DLD1 (cell line): ENCODE measurements around the gene TRIP10.
"Not testable (repeated sequence)": the region's sequence is repeated elsewhere in the genome, so short reads cannot be mapped to it uniquely, and the experiment has no call there.

Experiments
- in situ Hi-C: cut with HindIII; loops from 2 replicates; pipeline ENCODE4 v1.10.0; 2017; ENCODE audit warnings: low sequenced_read_pairs

The TRIP10 gene

GRCh38 chr19:6739390-6739882 is at the start of gene TRIP10:
Gene TRIP10, plus strand, starts transcription at chr19:6739680. Its CDS starts 82 bp downstream, at chr19:6739762.
- in situ Hi-C loops: no loop called here

GRCh38 chr19:6690160-6690885 is 49.2 kb upstream of the TRIP10 start:
- in situ Hi-C loops: no loop called here

DNA sequence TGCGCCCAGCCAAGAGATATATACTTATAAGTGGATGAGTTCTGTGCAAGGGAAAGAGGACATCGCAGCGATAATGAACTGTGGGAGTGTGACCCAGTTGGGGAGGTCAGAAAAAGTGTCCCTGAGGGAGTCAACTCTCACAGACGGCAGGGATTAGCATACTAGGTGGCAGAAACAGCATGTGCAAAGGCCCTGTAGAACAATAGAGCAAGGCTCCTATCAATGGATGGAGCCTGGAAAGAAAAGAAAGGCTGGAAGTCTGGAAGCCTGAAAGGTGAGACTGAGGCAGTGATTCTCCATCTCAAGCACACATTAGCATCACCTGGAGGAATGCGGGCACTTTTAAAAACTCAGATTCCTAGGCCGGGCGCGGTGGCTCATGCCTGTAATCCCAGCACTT is 48.1 kb upstream of the TRIP10 start:
- in situ Hi-C loops: no loop called here

DNA sequence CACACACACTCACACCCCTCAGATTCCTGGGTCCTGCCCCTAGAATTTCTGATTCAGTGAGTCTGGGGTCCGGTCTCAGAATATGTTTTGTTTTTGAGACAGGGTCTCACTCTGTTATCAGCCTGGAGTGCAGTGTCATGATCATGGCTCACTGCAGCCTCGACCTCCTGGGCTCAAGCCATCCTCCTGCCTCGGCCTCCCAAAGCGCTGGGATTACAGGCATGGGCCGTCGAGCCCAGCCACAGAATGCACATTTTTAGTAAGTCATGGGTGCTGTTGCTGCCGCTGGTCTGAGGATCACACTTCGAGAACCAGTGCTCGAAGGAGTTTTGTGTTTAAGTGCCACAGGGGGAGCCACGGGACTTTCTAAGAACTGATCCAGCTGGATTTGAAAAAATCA is 47.5 kb upstream of the TRIP10 start:
- in situ Hi-C loops: no loop called here

DNA sequence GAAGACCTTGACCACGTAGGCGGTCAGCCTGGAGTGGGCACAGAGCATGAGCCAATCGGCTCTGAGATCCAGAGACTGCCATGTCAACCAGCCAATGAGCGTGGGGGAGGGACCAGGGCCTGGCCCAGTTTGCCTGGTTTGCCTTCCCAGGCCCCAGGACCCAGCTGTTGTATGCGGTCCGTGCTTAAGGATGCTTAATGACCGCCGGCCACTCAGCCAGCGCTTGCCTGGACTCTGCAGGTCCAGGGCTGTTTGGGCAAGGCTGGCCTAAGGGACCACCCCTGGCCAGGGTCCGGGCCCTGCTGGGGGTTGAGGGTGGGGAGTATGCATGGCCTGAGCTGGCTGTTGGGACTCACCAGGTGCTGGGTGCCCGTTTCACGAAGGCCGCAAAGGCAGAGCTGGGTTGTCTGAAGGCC is 46.4 kb upstream of the TRIP10 start:
- in situ Hi-C loops: no loop called here

- in situ Hi-C loops: no loop called here
Measured at GRCh38 chr19:6693681-6694080, 45.8 kb upstream of the TRIP10 start.

- in situ Hi-C loops: no loop called here
Measured at GRCh38 chr19:6694147-6694815, 45.2 kb upstream of the TRIP10 start.

DNA sequence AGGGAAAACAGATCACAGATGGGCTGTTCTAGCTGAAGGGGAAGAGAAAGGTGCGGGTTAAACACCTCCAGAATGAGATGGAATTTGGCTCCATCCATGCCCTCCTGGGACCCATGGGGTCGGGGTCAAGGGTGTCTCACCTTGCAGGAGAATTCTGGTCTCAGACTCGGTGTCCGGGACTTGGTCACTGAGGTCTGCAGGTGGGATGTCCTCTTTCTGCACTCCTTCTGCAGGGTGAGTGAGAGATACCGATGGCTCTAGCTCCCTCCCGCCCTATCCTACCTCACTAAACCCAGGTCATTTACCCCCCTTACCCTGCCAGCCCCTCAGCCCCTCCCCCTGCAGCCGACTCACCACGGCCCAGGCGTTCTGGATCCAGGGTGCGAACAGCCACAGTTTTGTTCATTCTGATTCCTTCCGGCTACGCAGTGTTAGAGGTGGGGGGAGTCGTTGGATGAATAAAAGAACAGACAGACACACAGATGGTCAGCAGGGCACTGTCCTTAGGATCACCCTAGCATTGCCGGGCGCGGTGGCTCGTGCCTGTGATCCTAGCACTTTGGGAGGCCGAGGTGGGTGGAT is 43.1 kb upstream of the TRIP10 start:
- in situ Hi-C loops: no loop called here

GRCh38 chr19:6697291-6697690 is 42.2 kb upstream of the TRIP10 start:
- in situ Hi-C loops: no loop called here

DNA sequence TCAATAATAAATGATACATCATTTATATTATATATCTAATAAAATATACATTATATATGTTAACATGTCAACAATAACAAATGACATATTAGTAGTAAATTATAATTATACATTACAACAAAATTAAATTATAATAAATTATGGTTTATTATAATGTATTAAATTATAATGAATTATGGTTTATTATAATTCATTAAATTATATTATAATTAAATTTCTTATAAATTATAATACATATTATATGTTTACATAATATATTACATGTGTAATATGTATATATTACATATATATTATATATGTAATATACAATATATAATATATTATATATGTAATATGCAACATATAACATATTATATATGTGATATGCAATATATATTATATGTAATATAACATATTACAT is 39.5 kb upstream of the TRIP10 start:
- in situ Hi-C loops: no loop called here

DNA sequence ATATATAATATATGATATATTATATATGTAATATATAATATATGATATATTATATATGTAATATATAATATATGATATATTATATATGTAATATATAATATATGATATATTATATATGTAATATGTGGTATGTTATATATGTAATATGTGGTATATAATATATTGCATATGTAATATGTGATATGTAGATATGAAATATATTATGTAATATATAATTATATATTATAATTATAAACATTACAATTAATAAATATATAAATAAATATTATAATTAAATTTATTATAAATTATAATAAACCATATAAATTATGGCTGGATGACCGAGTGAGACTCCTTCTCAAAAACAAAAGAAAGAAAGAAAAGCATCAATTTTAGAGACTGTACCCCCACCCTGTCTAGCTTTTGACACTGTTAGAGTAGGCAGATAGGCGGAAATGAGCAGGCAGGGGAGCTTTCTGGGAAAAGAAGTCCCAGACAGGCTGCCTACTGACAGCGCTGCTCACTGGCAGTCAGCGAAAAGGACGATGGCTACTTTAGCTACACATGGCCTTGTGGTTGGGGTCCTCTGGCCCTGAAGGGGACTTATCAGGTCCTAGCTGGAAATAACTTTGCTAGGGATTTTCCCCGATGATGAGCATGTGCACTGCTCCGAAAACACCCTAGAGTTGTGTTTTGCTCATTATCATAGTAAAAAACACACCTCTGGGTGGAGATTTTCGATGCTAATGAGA is 38.7 kb upstream of the TRIP10 start:
- in situ Hi-C loops: no loop called here

DNA sequence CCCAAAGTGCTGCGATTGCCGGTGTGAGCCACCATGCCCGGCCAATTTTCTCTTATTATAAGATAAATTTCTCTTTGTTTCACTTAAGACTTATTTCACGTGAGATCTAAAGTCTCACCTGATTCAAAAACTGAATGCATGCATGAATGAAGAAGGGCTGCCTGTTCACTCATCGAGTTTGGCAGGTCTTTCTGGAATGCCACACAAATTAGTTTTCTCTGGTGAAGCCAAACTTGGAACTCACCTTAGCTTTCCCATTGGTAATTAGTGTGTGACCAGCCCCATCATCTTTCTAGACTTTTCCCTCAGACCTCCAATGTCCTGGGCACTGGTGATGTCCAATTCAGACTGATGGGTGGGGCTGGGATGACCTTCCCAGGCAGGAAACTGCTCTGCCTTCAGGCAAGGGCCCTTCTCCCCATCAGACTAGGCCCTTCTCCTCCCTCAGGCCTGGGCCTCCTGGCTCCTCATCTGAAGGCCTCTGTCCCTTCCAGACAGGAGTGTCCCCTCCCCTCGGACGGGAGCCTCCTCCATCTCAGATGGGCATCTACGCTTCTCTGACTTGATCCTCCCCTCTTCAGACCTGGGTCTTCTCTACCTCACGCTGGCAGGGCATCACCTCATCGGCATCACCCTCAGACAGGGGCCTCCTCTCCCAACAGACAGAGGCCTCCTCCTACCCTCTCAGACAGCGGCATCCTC is 33.4 kb upstream of the TRIP10 start:
- in situ Hi-C loops: no loop called here

DNA sequence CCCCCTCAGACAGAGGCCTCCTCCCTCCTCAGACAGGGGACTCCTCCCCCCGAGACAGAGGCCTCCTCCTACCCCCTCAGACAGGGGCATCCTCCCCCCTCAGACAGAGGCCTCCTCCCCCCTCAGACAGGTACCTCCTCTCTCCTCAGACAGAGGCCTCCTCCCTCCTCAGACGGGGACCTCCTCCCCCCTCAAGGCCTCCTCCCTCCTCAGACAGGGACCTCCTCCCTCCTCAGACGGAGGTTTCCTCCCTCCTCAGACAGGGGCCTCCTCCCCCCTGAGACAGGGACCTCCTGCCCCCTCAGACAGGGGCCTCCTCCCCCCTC is 32.9 kb upstream of the TRIP10 start:
- in situ Hi-C loops: no loop called here

DNA sequence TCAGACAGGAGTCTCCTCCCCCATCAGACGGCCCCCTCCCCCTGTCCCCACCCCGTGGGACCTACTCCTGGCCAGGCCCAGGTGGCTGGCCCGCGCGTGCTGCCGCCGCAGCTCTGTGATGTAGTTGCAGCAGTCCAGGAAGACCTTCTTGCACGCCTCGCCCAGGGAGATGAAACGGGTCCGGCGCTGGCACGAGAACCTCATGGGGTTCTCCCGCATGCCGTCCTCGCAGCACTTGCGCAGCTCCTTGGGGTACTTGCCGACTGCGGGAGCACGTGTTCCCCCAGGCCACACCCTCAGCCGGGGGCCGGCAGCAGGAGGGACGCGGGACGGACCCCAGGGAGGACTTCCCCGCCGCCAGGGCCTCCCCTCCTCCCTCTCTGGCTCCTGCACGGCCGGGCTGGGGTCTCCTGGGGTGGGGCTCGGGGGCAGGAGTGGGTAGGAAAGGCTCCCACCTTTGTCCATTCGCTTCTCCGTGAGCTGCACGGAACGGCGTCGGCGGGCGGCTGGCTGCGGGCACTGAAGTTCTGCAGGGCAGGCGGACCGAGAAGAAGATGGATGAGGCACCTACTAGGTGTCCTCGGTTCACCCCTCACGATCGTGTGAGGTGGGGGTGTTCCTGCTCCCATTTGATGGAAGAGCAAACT is 32.3 kb upstream of the TRIP10 start:
- in situ Hi-C loops: no loop called here

- in situ Hi-C loops: no loop called here
Measured at GRCh38 chr19:6707658-6708018, 31.8 kb upstream of the TRIP10 start.

DNA sequence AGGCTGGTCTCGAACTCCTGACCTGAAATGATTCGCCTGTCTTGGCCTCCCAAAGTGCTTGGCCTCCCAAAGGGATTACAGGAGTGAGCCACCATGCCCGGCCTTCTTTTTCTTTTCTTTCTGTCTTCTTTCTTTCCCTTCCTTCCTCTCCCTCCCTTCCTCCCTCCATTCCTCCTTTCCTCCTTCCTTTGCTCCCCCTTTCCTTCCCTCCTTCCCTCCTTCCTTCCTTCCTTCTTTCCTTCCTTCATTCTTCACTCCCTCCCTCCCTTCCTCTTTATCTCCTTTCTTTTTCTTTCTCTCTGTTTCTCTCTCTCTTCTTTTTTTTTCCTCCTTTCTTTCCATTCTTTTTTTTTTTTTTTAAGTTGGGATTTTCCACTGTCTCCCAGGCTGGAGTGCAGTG is 31.1 kb upstream of the TRIP10 start:
- in situ Hi-C loops: no loop called here

DNA sequence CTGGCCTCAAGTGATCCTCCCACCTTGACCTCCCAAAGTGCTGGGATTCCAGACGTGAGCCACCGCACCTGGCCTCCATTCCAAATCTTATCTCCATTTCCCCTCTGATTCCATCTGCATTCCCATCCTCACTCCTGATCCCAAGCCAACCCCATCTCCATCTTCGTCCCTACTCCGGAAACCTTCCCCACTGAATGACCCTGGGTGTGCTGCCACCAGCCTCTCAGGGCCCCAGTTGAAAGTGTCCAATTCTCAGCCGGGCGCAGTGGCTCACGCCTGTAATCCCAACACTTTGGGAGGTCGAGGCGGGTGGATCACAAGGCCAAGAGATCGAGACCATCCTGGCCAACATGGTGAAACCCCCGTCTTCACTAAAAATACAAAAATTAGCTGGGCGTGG is 30.6 kb upstream of the TRIP10 start:
- in situ Hi-C loops: not testable (repeated sequence)

DNA sequence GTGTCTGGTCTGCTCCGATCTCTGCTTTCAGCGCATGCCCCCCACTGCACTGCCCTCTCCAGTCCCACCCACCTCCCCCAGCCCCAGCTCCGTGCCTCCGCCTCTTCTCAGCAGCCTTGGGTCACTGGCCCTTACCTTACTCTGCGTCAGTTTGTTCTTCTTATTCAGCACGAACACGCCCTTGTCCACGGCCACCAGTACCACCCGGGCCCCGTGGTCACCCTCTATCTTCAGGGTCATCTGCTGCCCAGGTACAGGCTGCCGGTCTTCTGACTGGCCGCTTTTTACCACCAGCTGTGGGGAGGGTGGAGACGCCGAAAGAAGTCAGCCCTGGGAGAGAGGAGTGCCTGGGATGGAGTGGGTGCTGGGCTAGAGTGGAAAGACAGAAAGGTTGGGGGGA is 29.9 kb upstream of the TRIP10 start:
- in situ Hi-C loops: no loop called here

DNA sequence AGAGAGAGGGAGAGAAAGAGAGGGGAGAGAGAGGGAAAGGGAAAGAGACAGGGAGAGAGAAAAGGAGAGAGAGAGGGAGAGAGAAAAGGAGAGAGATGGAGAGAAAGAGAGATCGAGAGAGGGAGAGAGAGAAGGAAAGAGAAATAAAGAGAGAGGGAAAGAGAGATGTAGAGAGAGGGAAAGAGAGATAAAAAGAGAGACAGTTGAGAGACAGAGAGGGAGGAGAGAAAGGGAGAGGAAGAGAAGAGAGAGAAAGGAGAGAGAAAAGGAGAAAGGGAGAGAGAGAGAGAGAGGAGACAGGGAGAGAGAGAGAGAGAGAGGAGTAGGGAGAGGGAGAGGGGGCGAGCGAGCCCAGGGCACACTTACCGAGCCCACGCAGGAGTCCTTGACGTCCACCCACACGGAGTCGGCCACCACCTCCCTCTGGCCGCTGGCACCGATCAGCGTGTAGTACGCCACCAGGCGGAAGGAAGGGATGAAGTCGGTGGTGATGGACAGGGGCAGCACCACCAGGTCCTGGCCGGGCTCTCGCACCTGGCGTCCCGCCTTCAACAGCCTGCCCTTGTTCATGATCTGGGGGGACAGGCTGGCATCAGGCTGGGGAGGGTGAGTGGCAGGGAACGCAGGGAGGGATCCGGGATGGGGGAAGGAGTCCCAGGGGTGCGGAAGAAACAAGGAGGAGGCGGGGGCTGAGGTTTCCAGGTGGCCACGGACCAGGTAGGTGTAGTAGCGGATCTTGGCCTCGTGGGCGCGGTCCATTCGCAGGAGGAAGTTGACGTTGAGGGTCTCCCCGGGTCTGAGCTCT is 29.0 kb upstream of the TRIP10 start:
- in situ Hi-C loops: no loop called here

DNA sequence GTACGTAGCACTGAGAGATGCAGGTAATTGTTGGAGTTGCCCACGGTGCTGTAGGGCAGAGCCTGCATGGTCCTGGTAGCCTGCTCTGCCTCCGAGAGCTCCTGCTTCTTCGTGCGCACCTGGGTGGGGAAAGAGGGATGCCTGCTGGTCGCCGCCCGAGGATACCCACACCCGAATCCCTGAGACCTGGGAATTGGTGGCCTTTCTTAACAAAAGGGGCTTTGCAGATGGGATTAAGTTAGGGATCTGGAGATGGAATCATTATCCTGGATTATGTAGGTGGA is 28.5 kb upstream of the TRIP10 start:
- in situ Hi-C loops: no loop called here
